Measurements from ENCODE around the gene ISCA2. TPM values are rescaled to one million over a fixed set of nuclear protein-coding genes. Genes with fewer than 3 reads are reported as not detected.

Gene ISCA2
- total RNA-seq, 1 donor from 2014 or later, result 37.2 TPM

DNA sequence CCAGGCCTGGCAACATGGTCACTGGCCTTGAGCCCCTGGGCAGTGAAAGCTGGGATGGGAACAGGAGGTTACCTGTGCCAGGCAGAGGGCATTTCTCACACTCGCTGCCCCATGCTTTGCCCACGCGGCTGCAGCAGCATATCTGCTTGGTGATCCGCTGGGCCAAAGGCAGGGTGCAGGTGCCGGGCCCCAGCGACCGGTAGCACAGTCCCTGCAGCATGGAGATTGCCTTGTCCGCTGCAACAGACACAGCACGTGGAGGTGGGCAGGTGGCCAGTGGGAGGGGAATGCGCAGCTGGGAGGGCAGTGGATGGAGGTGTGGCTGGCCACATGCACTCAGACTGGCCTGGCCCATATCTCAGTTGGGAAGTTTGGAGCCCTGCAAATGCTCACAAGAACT is 35.3 kb downstream of the ISCA2 start:
- Mint-ChIP-seq H3K4me3 (ENCODE audit: low read depth) (no peak overlapping the region), H3K9me3 (ENCODE audit: low read depth) (no peaks in the 10 kb centered on the region), H3K36me3 (ENCODE audit: insufficient read depth) (no peaks in the 10 kb centered on the region), H3K4me1 (ENCODE audit: low read depth) (no peaks in the 10 kb centered on the region), H3K27me3 (peaks cover 6% of the 10 kb centered on the region), H3K27ac (no peak overlapping the region)
- TF ChIP-seq, protein P1, sequence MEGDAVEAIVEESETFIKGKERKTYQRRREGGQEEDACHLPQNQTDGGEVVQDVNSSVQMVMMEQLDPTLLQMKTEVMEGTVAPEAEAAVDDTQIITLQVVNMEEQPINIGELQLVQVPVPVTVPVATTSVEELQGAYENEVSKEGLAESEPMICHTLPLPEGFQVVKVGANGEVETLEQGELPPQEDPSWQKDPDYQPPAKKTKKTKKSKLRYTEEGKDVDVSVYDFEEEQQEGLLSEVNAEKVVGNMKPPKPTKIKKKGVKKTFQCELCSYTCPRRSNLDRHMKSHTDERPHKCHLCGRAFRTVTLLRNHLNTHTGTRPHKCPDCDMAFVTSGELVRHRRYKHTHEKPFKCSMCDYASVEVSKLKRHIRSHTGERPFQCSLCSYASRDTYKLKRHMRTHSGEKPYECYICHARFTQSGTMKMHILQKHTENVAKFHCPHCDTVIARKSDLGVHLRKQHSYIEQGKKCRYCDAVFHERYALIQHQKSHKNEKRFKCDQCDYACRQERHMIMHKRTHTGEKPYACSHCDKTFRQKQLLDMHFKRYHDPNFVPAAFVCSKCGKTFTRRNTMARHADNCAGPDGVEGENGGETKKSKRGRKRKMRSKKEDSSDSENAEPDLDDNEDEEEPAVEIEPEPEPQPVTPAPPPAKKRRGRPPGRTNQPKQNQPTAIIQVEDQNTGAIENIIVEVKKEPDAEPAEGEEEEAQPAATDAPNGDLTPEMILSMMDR (IDR thresholded peaks at IDR 0.05; ENCODE audit: unreplicated experiment), result no peak
- no peak for DNase-seq (ENCODE audit: low spot score, unreplicated experiment)

GRCh38 chr14:74531006-74531405 is 37.4 kb downstream of the ISCA2 start:
- Mint-ChIP-seq H3K27ac (no peak overlapping the region), H3K4me3 (ENCODE audit: low read depth) (no peak overlapping the region)

GRCh38 chr14:74531467-74531866 is 37.9 kb downstream of the ISCA2 start:
- no peak overlapping the region for H3K27ac Mint-ChIP-seq
- TF ChIP-seq, protein P1 (IDR thresholded peaks at IDR 0.05; ENCODE audit: unreplicated experiment), result no peak

More at GRCh38 chr14:74531006-74531405, 37.4 kb downstream of the ISCA2 start:
- no peaks in the 10 kb centered on the region for H3K4me1 Mint-ChIP-seq (ENCODE audit: low read depth)
- H3K36me3 Mint-ChIP-seq (ENCODE audit: insufficient read depth), result no peaks in the 10 kb centered on the region
- DNase-seq (ENCODE audit: low spot score, unreplicated experiment), result no peak
- H3K27me3 Mint-ChIP-seq, result peaks cover under 1% of the 10 kb centered on the region
- TF ChIP-seq, protein P1 (IDR thresholded peaks at IDR 0.05; ENCODE audit: unreplicated experiment), result no peak
- H3K9me3 Mint-ChIP-seq (ENCODE audit: low read depth), result no peaks in the 10 kb centered on the region

GRCh38 chr14:74532246-74532645 is 38.7 kb downstream of the ISCA2 start:
- no peaks in the 10 kb centered on the region for H3K4me1 Mint-ChIP-seq (ENCODE audit: low read depth)
- H3K27ac Mint-ChIP-seq, result no peak overlapping the region
- H3K27me3 Mint-ChIP-seq, result peaks cover 3% of the 10 kb centered on the region
- no peaks in the 10 kb centered on the region for H3K36me3 Mint-ChIP-seq (ENCODE audit: insufficient read depth)
- no peak for DNase-seq (ENCODE audit: low spot score, unreplicated experiment)
- TF ChIP-seq, protein P1 (IDR thresholded peaks at IDR 0.05; ENCODE audit: unreplicated experiment), result no peak
- H3K9me3 Mint-ChIP-seq (ENCODE audit: low read depth), result no peaks in the 10 kb centered on the region
- H3K4me3 Mint-ChIP-seq (ENCODE audit: low read depth), result no peak overlapping the region

More at GRCh38 chr14:74531467-74531866, 37.9 kb downstream of the ISCA2 start:
- Mint-ChIP-seq H3K4me3 (ENCODE audit: low read depth) (no peak overlapping the region), H3K4me1 (ENCODE audit: low read depth) (no peaks in the 10 kb centered on the region), H3K36me3 (ENCODE audit: insufficient read depth) (no peaks in the 10 kb centered on the region), H3K9me3 (ENCODE audit: low read depth) (no peaks in the 10 kb centered on the region), H3K27me3 (peaks cover 3% of the 10 kb centered on the region)
- no peak for DNase-seq (ENCODE audit: low spot score, unreplicated experiment)

- Mint-ChIP-seq H3K4me1 (ENCODE audit: low read depth) (no peaks in the 10 kb centered on the region), H3K36me3 (ENCODE audit: insufficient read depth) (no peaks in the 10 kb centered on the region), H3K27ac (peak overlapping the region; percentile 54), H3K9me3 (ENCODE audit: low read depth) (no peaks in the 10 kb centered on the region), H3K4me3 (ENCODE audit: low read depth) (no peak overlapping the region), H3K27me3 (peaks cover 3% of the 10 kb centered on the region)
- TF ChIP-seq, protein P1 (IDR thresholded peaks at IDR 0.05; ENCODE audit: unreplicated experiment), result no peak
- DNase-seq (ENCODE audit: low spot score, unreplicated experiment), result no peak
Measured at GRCh38 chr14:74533576-74533975, 40.0 kb downstream of the ISCA2 start.
